ENCODE measurements around the gene TBX6. TPM values are rescaled to one million over a fixed set of nuclear protein-coding genes. Genes with fewer than 3 reads are reported as not detected.

TBX6 gene
- total RNA-seq, 1 experiment from 2014 or later = 0.49 TPM

GRCh38 chr16:30085247-30085646, 6.5 kb downstream of the TBX6 start:
- Histone ChIP-seq H3K36me3 (ENCODE audit: insufficient read depth, low read length, poor library complexity, severe bottlenecking) (peaks cover 44% of the 10 kb centered on the region), H3K9me3 (ENCODE audit: low read depth, low read length, poor library complexity, severe bottlenecking) (no peaks in the 10 kb centered on the region), H3K4me1 (ENCODE audit: insufficient read depth, low read length, poor library complexity, severe bottlenecking) (no peaks in the 10 kb centered on the region), H3K4me3 (ENCODE audit: low read depth, low read length, poor library complexity, severe bottlenecking) (no peak overlapping the region), H3K27ac (ENCODE audit: low read depth, low read length, poor library complexity, severe bottlenecking) (no peak overlapping the region), H3K27me3 (replicated peaks; ENCODE audit: insufficient read depth, low read depth, low read length, poor library complexity) (no peaks in the 10 kb centered on the region)
- ChIA-PET CTCF (no interaction called here), POLR2A (ENCODE audit: low non-redundant PET) (no interaction called here)
- no peak for TF ChIP-seq EZH2 (IDR thresholded peaks at IDR 0.05; ENCODE audit: borderline replicate concordance, low read depth, low read length, poor library complexity, severe bottlenecking)
- TF ChIP-seq, protein P1, sequence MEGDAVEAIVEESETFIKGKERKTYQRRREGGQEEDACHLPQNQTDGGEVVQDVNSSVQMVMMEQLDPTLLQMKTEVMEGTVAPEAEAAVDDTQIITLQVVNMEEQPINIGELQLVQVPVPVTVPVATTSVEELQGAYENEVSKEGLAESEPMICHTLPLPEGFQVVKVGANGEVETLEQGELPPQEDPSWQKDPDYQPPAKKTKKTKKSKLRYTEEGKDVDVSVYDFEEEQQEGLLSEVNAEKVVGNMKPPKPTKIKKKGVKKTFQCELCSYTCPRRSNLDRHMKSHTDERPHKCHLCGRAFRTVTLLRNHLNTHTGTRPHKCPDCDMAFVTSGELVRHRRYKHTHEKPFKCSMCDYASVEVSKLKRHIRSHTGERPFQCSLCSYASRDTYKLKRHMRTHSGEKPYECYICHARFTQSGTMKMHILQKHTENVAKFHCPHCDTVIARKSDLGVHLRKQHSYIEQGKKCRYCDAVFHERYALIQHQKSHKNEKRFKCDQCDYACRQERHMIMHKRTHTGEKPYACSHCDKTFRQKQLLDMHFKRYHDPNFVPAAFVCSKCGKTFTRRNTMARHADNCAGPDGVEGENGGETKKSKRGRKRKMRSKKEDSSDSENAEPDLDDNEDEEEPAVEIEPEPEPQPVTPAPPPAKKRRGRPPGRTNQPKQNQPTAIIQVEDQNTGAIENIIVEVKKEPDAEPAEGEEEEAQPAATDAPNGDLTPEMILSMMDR (conservative IDR thresholded peaks at IDR 0.05; ENCODE audit: low read depth, low read length) = no peak
- no TSS peak for BruUV-seq (replicated peaks)
- no peak for DNase-seq (ENCODE audit: low spot score)
- intact Hi-C loops (cut with micrococcal nuclease; ENCODE audit: unreplicated experiment) = no loop called here

GRCh38 chr16:30084816-30085159, 6.9 kb downstream of the TBX6 start:
- Histone ChIP-seq H3K4me1 (ENCODE audit: insufficient read depth, low read length, poor library complexity, severe bottlenecking) (no peaks in the 10 kb centered on the region), H3K4me3 (ENCODE audit: low read depth, low read length, poor library complexity, severe bottlenecking) (no peak overlapping the region), H3K27ac (ENCODE audit: low read depth, low read length, poor library complexity, severe bottlenecking) (no peak overlapping the region), H3K27me3 (replicated peaks; ENCODE audit: insufficient read depth, low read depth, low read length, poor library complexity) (no peaks in the 10 kb centered on the region), H3K36me3 (ENCODE audit: insufficient read depth, low read length, poor library complexity, severe bottlenecking) (peaks cover 49% of the 10 kb centered on the region), H3K9me3 (ENCODE audit: low read depth, low read length, poor library complexity, severe bottlenecking) (no peaks in the 10 kb centered on the region)
- no TSS peak for BruUV-seq (replicated peaks)
- TF ChIP-seq, protein P1 (conservative IDR thresholded peaks at IDR 0.05; ENCODE audit: low read depth, low read length) = no peak
- TF ChIP-seq EZH2 (IDR thresholded peaks at IDR 0.05; ENCODE audit: borderline replicate concordance, low read depth, low read length, poor library complexity, severe bottlenecking) = no peak
- ChIA-PET POLR2A (ENCODE audit: low non-redundant PET) (no interaction called here), CTCF (no interaction called here)
- DNase-seq (ENCODE audit: low spot score) = no peak
- intact Hi-C loops (cut with micrococcal nuclease; ENCODE audit: unreplicated experiment) = no loop called here

DNA sequence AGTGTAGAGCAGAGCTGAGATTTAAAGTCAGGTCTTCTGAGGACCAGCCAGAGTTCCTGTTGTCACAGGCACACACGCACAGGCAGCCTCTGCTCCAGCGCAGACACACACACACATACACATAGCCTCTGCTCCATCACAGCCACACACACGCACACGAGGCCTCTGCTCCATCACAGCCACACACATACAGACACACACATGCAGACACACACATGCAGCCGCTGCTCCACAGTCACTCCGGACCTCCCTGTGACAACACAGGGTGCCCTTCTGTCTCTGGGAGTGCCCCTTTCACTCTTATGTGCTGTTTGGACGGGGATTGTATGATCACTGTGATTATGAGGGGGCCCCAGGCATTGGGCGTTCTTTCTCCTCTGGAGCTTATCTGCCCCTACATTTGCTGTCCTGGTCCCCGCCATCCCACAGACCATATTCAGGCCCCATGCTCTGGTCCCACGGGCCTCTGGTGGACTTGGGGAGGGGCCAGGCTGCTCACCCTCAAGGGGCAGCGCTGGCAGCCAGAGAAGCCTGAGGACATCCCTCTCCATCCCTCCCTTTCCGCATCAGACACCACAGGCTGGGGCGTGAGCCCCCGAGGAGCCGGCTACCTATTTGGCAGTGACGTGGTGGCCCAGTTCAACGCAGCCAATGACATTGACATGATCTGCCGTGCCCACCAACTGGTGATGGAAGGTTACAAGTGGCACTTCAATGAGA, 7.5 kb downstream of the TBX6 start:
- BruUV-seq (replicated peaks) = no TSS peak
- intact Hi-C loops (cut with micrococcal nuclease; ENCODE audit: unreplicated experiment) = no loop called here

More for the DNA sequence above, 7.5 kb downstream of the TBX6 start:
- Histone ChIP-seq H3K4me3 (ENCODE audit: low read depth, low read length, poor library complexity, severe bottlenecking) (no peak overlapping the region), H3K4me1 (ENCODE audit: insufficient read depth, low read length, poor library complexity, severe bottlenecking) (no peaks in the 10 kb centered on the region), H3K27ac (ENCODE audit: low read depth, low read length, poor library complexity, severe bottlenecking) (no peak overlapping the region), H3K9me3 (ENCODE audit: low read depth, low read length, poor library complexity, severe bottlenecking) (no peaks in the 10 kb centered on the region), H3K36me3 (ENCODE audit: insufficient read depth, low read length, poor library complexity, severe bottlenecking) (peaks cover 54% of the 10 kb centered on the region), H3K27me3 (replicated peaks; ENCODE audit: insufficient read depth, low read depth, low read length, poor library complexity) (no peaks in the 10 kb centered on the region)
- DNase-seq (ENCODE audit: low spot score) = no peak
- CTCF ChIA-PET = no interaction called here
- POLR2A ChIA-PET (ENCODE audit: low non-redundant PET) = no interaction called here
- TF ChIP-seq, protein P1 (conservative IDR thresholded peaks at IDR 0.05; ENCODE audit: low read depth, low read length) = no peak
- no peak for TF ChIP-seq EZH2 (IDR thresholded peaks at IDR 0.05; ENCODE audit: borderline replicate concordance, low read depth, low read length, poor library complexity, severe bottlenecking)

All from A673 (cell line).